Naive B cell (primary cell): ENCODE data around the gene FAM228A. TPM values are rescaled to one million over a fixed set of nuclear protein-coding genes. Genes with fewer than 3 reads are reported as not detected.
"Not testable (repeated sequence)": the region's sequence is repeated elsewhere in the genome, so short reads cannot be mapped to it uniquely, and the experiment has no call there.

ENCODE experiments used
- ATAC-seq, 2 donors: fragments of 150-1000 bp; cut with Tn5 transposase; 2 replicates each; pipeline ENCODE4 v1.10.0; 2021; ENCODE audit warnings: low read depth in 2 of 2, mild to moderate bottlenecking in 2 of 2, moderate library complexity in 2 of 2
- DNase-seq: peaks from one replicate; pipeline ENCODE4 v3.0.0; 2022
- H3K27ac Mint-ChIP-seq, 6 donors: one replicate each; pipeline ENCODE4 v1.8.0; 2020 to 2022; ENCODE audit warnings: mild to moderate bottlenecking in 6 of 6, mixed read lengths in 6 of 6, moderate library complexity in 5 of 6, inconsistent platforms in 2 of 6
- H3K27me3 Mint-ChIP-seq, 3 donors: one replicate each; pipeline ENCODE4 v1.8.0; 2021 to 2022; ENCODE audit warnings: mixed read lengths in 3 of 3, mild to moderate bottlenecking in 1 of 3
- H3K36me3 Mint-ChIP-seq, 2 donors: one replicate each; pipeline ENCODE4 v1.8.0; 2020 to 2022; ENCODE audit warnings: mixed read lengths in 2 of 2, inconsistent platforms in 1 of 2, mild to moderate bottlenecking in 1 of 2
- H3K4me1 Mint-ChIP-seq, 3 donors: one replicate each; pipeline ENCODE4 v1.8.0; 2020 to 2022; ENCODE audit warnings: mixed read lengths in 3 of 3, inconsistent platforms in 1 of 3, mild to moderate bottlenecking in 1 of 3, moderate library complexity in 1 of 3
- H3K4me3 Mint-ChIP-seq, 8 donors: one replicate each; pipeline ENCODE4 v1.8.0; 2020 to 2022; ENCODE audit warnings: mild to moderate bottlenecking in 8 of 8, mixed read lengths in 8 of 8, moderate library complexity in 8 of 8, inconsistent platforms in 2 of 8
- H3K9me3 Mint-ChIP-seq, 7 donors: one replicate each; pipeline ENCODE4 v1.8.0; 2020 to 2022; ENCODE audit warnings: mixed read lengths in 7 of 7, mild to moderate bottlenecking in 5 of 7, inconsistent platforms in 2 of 7, moderate library complexity in 1 of 7
- polyA plus RNA-seq, 6 donors: library from polyadenylated mRNA; unstranded; fragments of 300-500 nt; fragmentation: Illumina TruSeq; gene quantifications; one replicate each; pipeline ENCODE4 v1.2.3, GENCODE V29; 2021; ENCODE audit warnings: low read depth in 6 of 6

Gene FAM228A
- polyA plus RNA-seq, 6 donors from 2014 or later: not detected

- Mint-ChIP-seq H3K4me1 (peaks cover 8 to 16% (median 9%) of the 10 kb centered on the region in 3 donors), H3K4me3 (peak overlapping the region in 3 of 8 donors; percentile 2 to 37 (median 17)), H3K36me3 (peaks cover 0 to 5% of the 10 kb centered on the region in 2 donors), H3K27me3 (no peaks in the 10 kb centered on the region), H3K27ac (peak overlapping the region in 4 of 6 donors; percentile 5 to 93 (median 86)), H3K9me3 (peaks cover 0 to 7% (median 3%) of the 10 kb centered on the region in 7 donors)
- peak; percentile 87 to 88 for ATAC-seq
- DNase-seq: peak; percentile 49
These were observed 10.4 kb upstream of the FAM228A start for GRCh38 chr2:24164416-24164973.

- Mint-ChIP-seq H3K27me3 (peaks cover 4 to 5% (median 5%) of the 10 kb centered on the region in 3 donors), H3K9me3 (peaks cover 1 to 9% (median 2%) of the 10 kb centered on the region in 7 donors), H3K4me1 (peaks cover 7 to 15% (median 8%) of the 10 kb centered on the region in 3 donors), H3K27ac (no peak overlapping the region), H3K4me3 (no peak overlapping the region), H3K36me3 (peaks cover 0 to 5% of the 10 kb centered on the region in 2 donors)
- no peak for ATAC-seq
- no peak for DNase-seq
These were observed 5.8 kb upstream of the FAM228A start for GRCh38 chr2:24169023-24169422.

- H3K9me3 Mint-ChIP-seq: peaks cover 2 to 13% (median 5%) of the 10 kb centered on the region in 7 donors
- peaks cover 6 to 9% (median 7%) of the 10 kb centered on the region in 3 donors for H3K27me3 Mint-ChIP-seq
- no peak for DNase-seq
- H3K4me3 Mint-ChIP-seq: no peak overlapping the region
- H3K27ac Mint-ChIP-seq: no peak overlapping the region
- peaks cover 0 to 8% of the 10 kb centered on the region in 2 donors for H3K36me3 Mint-ChIP-seq
- no peaks in the 10 kb centered on the region for H3K4me1 Mint-ChIP-seq
- no peak for ATAC-seq
These were observed 856 bp downstream of the FAM228A start for GRCh38 chr2:24175631-24176187.

- DNase-seq (no peak), ATAC-seq (no peak)
- no peak overlapping the region for H3K4me3 Mint-ChIP-seq
- H3K4me1 Mint-ChIP-seq: no peaks in the 10 kb centered on the region
- H3K27me3 Mint-ChIP-seq: peaks cover 6 to 9% (median 7%) of the 10 kb centered on the region in 3 donors
- H3K36me3 Mint-ChIP-seq: peaks cover 0 to 8% of the 10 kb centered on the region in 2 donors
- no peak overlapping the region for H3K27ac Mint-ChIP-seq
- H3K9me3 Mint-ChIP-seq: peaks cover 2 to 13% (median 5%) of the 10 kb centered on the region in 7 donors
These were observed 1.5 kb downstream of the FAM228A start for GRCh38 chr2:24176326-24176725.

- ATAC-seq (no peak), DNase-seq (no peak)
- Mint-ChIP-seq H3K27ac (peak overlapping the region in 1 of 6 donors; percentile 43), H3K27me3 (no peaks in the 10 kb centered on the region), H3K4me1 (no peaks in the 10 kb centered on the region), H3K4me3 (no peak overlapping the region), H3K9me3 (no peaks in the 10 kb centered on the region), H3K36me3 (no peaks in the 10 kb centered on the region)
These were observed 4.8 kb downstream of the FAM228A start for GRCh38 chr2:24179683-24180082.

GRCh38 chr2:24181849-24182248 is 7.0 kb downstream of the FAM228A start:
- H3K36me3 Mint-ChIP-seq: no peaks in the 10 kb centered on the region
- DNase-seq (no peak), ATAC-seq (no peak)
- no peaks in the 10 kb centered on the region for H3K9me3 Mint-ChIP-seq
- H3K27ac Mint-ChIP-seq: no peak overlapping the region
- H3K4me3 Mint-ChIP-seq: no peak overlapping the region
- H3K4me1 Mint-ChIP-seq: no peaks in the 10 kb centered on the region
- no peaks in the 10 kb centered on the region for H3K27me3 Mint-ChIP-seq

- DNase-seq: no peak
- Mint-ChIP-seq H3K27ac (no peak overlapping the region), H3K4me3 (no peak overlapping the region), H3K36me3 (peaks cover 2 to 4% of the 10 kb centered on the region in 2 donors), H3K4me1 (no peaks in the 10 kb centered on the region), H3K27me3 (no peaks in the 10 kb centered on the region), H3K9me3 (peaks cover 0 to 4% (median 0%) of the 10 kb centered on the region in 7 donors)
- ATAC-seq: no peak
These were observed 7.7 kb downstream of the FAM228A start for GRCh38 chr2:24182507-24182906.

- H3K4me3 Mint-ChIP-seq: no peak overlapping the region
- H3K27me3 Mint-ChIP-seq: no peaks in the 10 kb centered on the region
- H3K27ac Mint-ChIP-seq: no peak overlapping the region
- DNase-seq: no peak
- ATAC-seq: no peak
- no peaks in the 10 kb centered on the region for H3K4me1 Mint-ChIP-seq
- peaks cover 0 to 8% (median 0%) of the 10 kb centered on the region in 7 donors for H3K9me3 Mint-ChIP-seq
- H3K36me3 Mint-ChIP-seq: peaks cover 7 to 12% of the 10 kb centered on the region in 2 donors
These were observed 8.7 kb downstream of the FAM228A start for GRCh38 chr2:24183366-24184069.

GRCh38 chr2:24189551-24189950 is 14.7 kb downstream of the FAM228A start:
- no peak for ATAC-seq
- no peak for DNase-seq
- peaks cover 7 to 12% of the 10 kb centered on the region in 2 donors for H3K36me3 Mint-ChIP-seq
- peaks cover 0 to 8% (median 4%) of the 10 kb centered on the region in 7 donors for H3K9me3 Mint-ChIP-seq
- no peak overlapping the region for H3K27ac Mint-ChIP-seq
- no peaks in the 10 kb centered on the region for H3K4me1 Mint-ChIP-seq
- H3K4me3 Mint-ChIP-seq: no peak overlapping the region
- no peaks in the 10 kb centered on the region for H3K27me3 Mint-ChIP-seq

GRCh38 chr2:24190503-24190902 is 15.7 kb downstream of the FAM228A start:
- peaks cover 0 to 8% (median 6%) of the 10 kb centered on the region in 7 donors for H3K9me3 Mint-ChIP-seq
- no peak for ATAC-seq
- no peak for DNase-seq
- peak overlapping the region in 1 of 6 donors; percentile 20 for H3K27ac Mint-ChIP-seq
- no peak overlapping the region for H3K4me3 Mint-ChIP-seq
- H3K27me3 Mint-ChIP-seq: no peaks in the 10 kb centered on the region
- no peaks in the 10 kb centered on the region for H3K4me1 Mint-ChIP-seq
- H3K36me3 Mint-ChIP-seq: peaks cover 7 to 12% of the 10 kb centered on the region in 2 donors

GRCh38 chr2:24191156-24191555 is 16.3 kb downstream of the FAM228A start:
- no peaks in the 10 kb centered on the region for H3K27me3 Mint-ChIP-seq
- no peaks in the 10 kb centered on the region for H3K4me1 Mint-ChIP-seq
- peaks cover 7 to 12% of the 10 kb centered on the region in 2 donors for H3K36me3 Mint-ChIP-seq
- H3K27ac Mint-ChIP-seq: no peak overlapping the region
- peaks cover under 1 to 8% (median 6%) of the 10 kb centered on the region in 7 donors for H3K9me3 Mint-ChIP-seq
- DNase-seq: no peak
- no peak overlapping the region for H3K4me3 Mint-ChIP-seq
- ATAC-seq: no peak

- H3K9me3 Mint-ChIP-seq: peaks cover 5 to 14% (median 12%) of the 10 kb centered on the region in 7 donors
- no peaks in the 10 kb centered on the region for H3K27me3 Mint-ChIP-seq
- H3K4me3 Mint-ChIP-seq: no peak overlapping the region
- DNase-seq (no peak), ATAC-seq (no peak)
- H3K4me1 Mint-ChIP-seq: no peaks in the 10 kb centered on the region
- H3K27ac Mint-ChIP-seq: peak overlapping the region in 1 of 6 donors; percentile 17
- peaks cover 7 to 12% of the 10 kb centered on the region in 2 donors for H3K36me3 Mint-ChIP-seq
These were observed 17.0 kb downstream of the FAM228A start for GRCh38 chr2:24191848-24192247.

- H3K27me3 Mint-ChIP-seq, H3K4me1 Mint-ChIP-seq, DNase-seq, H3K36me3 Mint-ChIP-seq, ATAC-seq, H3K27ac Mint-ChIP-seq, H3K4me3 Mint-ChIP-seq: not testable (repeated sequence)
- H3K9me3 Mint-ChIP-seq: peaks cover 5 to 17% (median 14%) of the 10 kb centered on the region in 7 donors
These were observed 22.4 kb downstream of the FAM228A start for GRCh38 chr2:24197213-24197612.
